WTC11 (cell line): ENCODE data around the gene ANGPTL4. TPM values are rescaled to one million over a fixed set of nuclear protein-coding genes. Genes with fewer than 3 reads are reported as not detected.

ENCODE experiments used
- ATAC-seq: fragments of 200-7000 bp; cut with Tn5 transposase; 2 replicates; pipeline ENCODE4 v1.10.0; 2021; ENCODE audit warnings: mild to moderate bottlenecking, moderate library complexity
- CTCF ChIA-PET: fragments of 300-600 bp; sonication (Branson Sonifier 250); formaldehyde crosslinking; loops from one replicate; lab custom pipeline; 2021; ENCODE audit warnings: antibody characterized with exemption; lab: Charles Lee
- POLR2A ChIA-PET: fragments of 350-600 bp; sonication (Branson Sonifier 250); formaldehyde crosslinking; loops from one replicate; lab custom pipeline; 2021; ENCODE audit warnings: antibody characterized with exemption; lab: Charles Lee
- DNase-seq: peaks from one replicate; pipeline ENCODE4 v3.0.0; 2021; ENCODE audit warnings: low spot score
- H3K27ac Mint-ChIP-seq: 2 replicates; pipeline ENCODE4 v1.8.0; 2021; ENCODE audit warnings: mixed read lengths
- H3K27me3 Mint-ChIP-seq: 2 replicates; pipeline ENCODE4 v1.8.0; 2021; ENCODE audit warnings: low read depth, mild to moderate bottlenecking, moderate library complexity, mixed read lengths
- H3K36me3 Mint-ChIP-seq: 2 replicates; pipeline ENCODE4 v1.8.0; 2021; ENCODE audit warnings: mixed read lengths
- H3K4me1 Mint-ChIP-seq: 2 replicates; pipeline ENCODE4 v1.8.0; 2022; ENCODE audit warnings: mixed read lengths
- H3K4me3 Mint-ChIP-seq: 2 replicates; pipeline ENCODE4 v1.8.0; 2021; ENCODE audit warnings: mild to moderate bottlenecking, moderate library complexity, mixed read lengths
- H3K9me3 Mint-ChIP-seq: 2 replicates; pipeline ENCODE4 v1.8.0; 2021; ENCODE audit warnings: mixed read lengths
- AFF4 ChIP-seq: sonication (generic); formaldehyde crosslinking; IDR thresholded peaks from 2 replicates; pipeline ENCODE4 v1.8.1; 2023; ENCODE audit warnings: mild to moderate bottlenecking, missing genetic modification reagents, borderline replicate concordance
- AR ChIP-seq: fragments of 250-450 bp; sonication (Bioruptor Pico); IDR thresholded peaks from 2 replicates; pipeline ENCODE4 v1.9.0; 2021; ENCODE audit warnings: mild to moderate bottlenecking
- ATF2 ChIP-seq: sonication (generic); formaldehyde crosslinking; IDR thresholded peaks from 2 replicates; pipeline ENCODE4 v1.8.1; 2022; ENCODE audit warnings: low read depth, missing genetic modification reagents, borderline replicate concordance
- CDX4 ChIP-seq: fragments of 250-450 bp; sonication (Bioruptor Pico); IDR thresholded peaks from 2 replicates; pipeline ENCODE4 v1.9.0; 2021; ENCODE audit warnings: moderate library complexity, mild to moderate bottlenecking, inconsistent platforms, borderline replicate concordance
- E2F4 ChIP-seq: sonication (generic); formaldehyde crosslinking; IDR thresholded peaks from 2 replicates; pipeline ENCODE4 v1.8.1; 2022; ENCODE audit warnings: low read depth, mild to moderate bottlenecking, moderate library complexity, missing genetic modification reagents, borderline replicate concordance
- ERG ChIP-seq: fragments of 250-450 bp; sonication (Bioruptor Pico); IDR thresholded peaks from 2 replicates; pipeline ENCODE4 v1.8.0; 2021; ENCODE audit warnings: mild to moderate bottlenecking
- ESRRA ChIP-seq: sonication (generic); formaldehyde crosslinking; IDR thresholded peaks from 2 replicates; pipeline ENCODE4 v1.8.1; 2022; ENCODE audit warnings: mild to moderate bottlenecking, missing genetic modification reagents, borderline replicate concordance
- GABPB1 ChIP-seq: sonication (generic); formaldehyde crosslinking; IDR thresholded peaks from 2 replicates; pipeline ENCODE4 v1.8.1; 2023; ENCODE audit warnings: mild to moderate bottlenecking, missing genetic modification reagents
- IRF1 ChIP-seq: sonication (generic); formaldehyde crosslinking; IDR thresholded peaks from 2 replicates; pipeline ENCODE4 v1.8.0; 2023; ENCODE audit warnings: missing genetic modification reagents
- KAT7 ChIP-seq: sonication (generic); formaldehyde crosslinking; IDR thresholded peaks from 2 replicates; pipeline ENCODE4 v1.8.1; 2023; ENCODE audit warnings: missing genetic modification reagents, mild to moderate bottlenecking, borderline replicate concordance
- NR2C2 ChIP-seq: sonication (generic); formaldehyde crosslinking; IDR thresholded peaks from 2 replicates; pipeline ENCODE4 v1.8.0; 2022; ENCODE audit warnings: mild to moderate bottlenecking, missing genetic modification reagents
- OVOL2 ChIP-seq: fragments of 250-450 bp; sonication (Bioruptor Pico); IDR thresholded peaks from 2 replicates; pipeline ENCODE4 v1.9.0; 2021; ENCODE audit warnings: mild to moderate bottlenecking, borderline replicate concordance
- RELA ChIP-seq: sonication (generic); formaldehyde crosslinking; IDR thresholded peaks from 2 replicates; pipeline ENCODE4 v1.8.1; 2022; ENCODE audit warnings: missing genetic modification reagents, mild to moderate bottlenecking, borderline replicate concordance
- RORB ChIP-seq: fragments of 250-450 bp; sonication (Bioruptor Pico); IDR thresholded peaks from 2 replicates; pipeline ENCODE4 v1.9.0; 2021; ENCODE audit warnings: mild to moderate bottlenecking
- SOX15 ChIP-seq: fragments of 250-450 bp; sonication (Bioruptor Pico); IDR thresholded peaks from 2 replicates; pipeline ENCODE4 v1.9.0; 2021; ENCODE audit warnings: mild to moderate bottlenecking
- STAT6 ChIP-seq: sonication (generic); formaldehyde crosslinking; conservative IDR thresholded peaks from 2 replicates; pipeline ENCODE4 v1.8.1; 2023; ENCODE audit warnings: mild to moderate bottlenecking, low read depth, missing genetic modification reagents, moderate library complexity
- ZBTB21 ChIP-seq: sonication (generic); formaldehyde crosslinking; IDR thresholded peaks from 2 replicates; pipeline ENCODE4 v1.8.1; 2023; ENCODE audit warnings: mild to moderate bottlenecking, missing genetic modification reagents, borderline replicate concordance
- ZBTB43 ChIP-seq: sonication (generic); formaldehyde crosslinking; IDR thresholded peaks from 2 replicates; pipeline ENCODE4 v1.8.1; 2023; ENCODE audit warnings: mild to moderate bottlenecking, missing genetic modification reagents
- ZSCAN18 ChIP-seq: fragments of 250-450 bp; sonication (Bioruptor Pico); IDR thresholded peaks from 2 replicates; pipeline ENCODE4 v2.1.2; 2022; ENCODE audit warnings: mild to moderate bottlenecking, moderate library complexity
- total RNA-seq: library from RNA; stranded (reverse); gene quantifications from 3 replicates; pipeline ENCODE4 v1.2.3, GENCODE V29; 2021

The ANGPTL4 gene
- total RNA-seq, 1 experiment from 2014 or later, result 1.0 TPM

- POLR2A ChIA-PET, result no interaction called here
- Mint-ChIP-seq H3K27me3 (peaks cover 65% of the 10 kb centered on the region), H3K36me3 (no peaks in the 10 kb centered on the region), H3K4me3 (no peak overlapping the region), H3K9me3 (no peaks in the 10 kb centered on the region)
- no peak for ATAC-seq
- DNase-seq, result no peak
- TF ChIP-seq OVOL2 (no peak), AFF4 (CRISPR knock-in tag) (no peak), KAT7 (CRISPR knock-in tag) (no peak), RORB (no peak), ESRRA (CRISPR knock-in tag) (no peak), E2F4 (CRISPR knock-in tag) (no peak), GABPB1 (CRISPR knock-in tag) (no peak), IRF1 (CRISPR knock-in tag) (no peak), SOX15 (no peak), CDX4 (CRISPR knock-in tag) (no peak), ZSCAN18 (no peak), ERG (CRISPR knock-in tag) (no peak), STAT6 (CRISPR knock-in tag) (no peak), RELA (CRISPR knock-in tag) (no peak), ZBTB21 (CRISPR knock-in tag) (no peak), NR2C2 (CRISPR knock-in tag) (no peak), ZBTB43 (CRISPR knock-in tag) (no peak), ATF2 (CRISPR knock-in tag) (no peak), AR (CRISPR knock-in tag) (no peak)
- TF ChIP-seq, all 79 proteins: peak for 0
- peaks cover 3% of the 10 kb centered on the region; the same call in 1 of the 2 replicates for H3K4me1 Mint-ChIP-seq
- CTCF ChIA-PET, result no interaction called here
- H3K27ac Mint-ChIP-seq, result no peak overlapping the region; the same call in 1 of the 2 replicates
These were observed 34.0 kb upstream of the ANGPTL4 start for GRCh38 chr19:8329996-8330395.
